Stomach (tissue), 9 donors: ENCODE measurements around the gene IST1. TPM values are rescaled to one million over a fixed set of nuclear protein-coding genes. Genes with fewer than 3 reads are reported as not detected.

Experiments
- DNase-seq, 2 donors: peaks; one replicate each; pipeline versions ENCODE4 v3.0.0 to v3.0.0-alpha.2; 2013 to 2019
- H3K27ac ChIP-seq, 5 donors: fragments of 200-600 bp in 4 of 5; sonication (generic) in 4 of 5; one replicate each; pipeline ENCODE4 v1.5.1; 2013 to 2019; ENCODE audit warnings: mild to moderate bottlenecking in 1 of 5, moderate library complexity in 1 of 5
- H3K27me3 ChIP-seq, 3 donors: fragments of 200-600 bp; sonication (generic); one replicate each; pipeline ENCODE4 v1.5.1; 2017 to 2019; ENCODE audit warnings: mixed run types in 1 of 3
- H3K36me3 ChIP-seq, 4 donors: fragments of 200-600 bp; sonication (generic); 1 replicate in 3 of 4; 2 replicates in 1 of 4; pipeline ENCODE4 v1.5.1; 2016 to 2019
- H3K4me1 ChIP-seq, 4 donors: fragments of 200-600 bp; sonication (generic); one replicate each; pipeline ENCODE4 v1.5.1; 2016 to 2019
- H3K4me3 ChIP-seq, 4 donors: fragments of 200-600 bp; sonication (generic) in 3 of 4; one replicate each; pipeline ENCODE4 v1.5.1; 2016 to 2019; ENCODE audit warnings: mild to moderate bottlenecking in 1 of 4
- H3K9me3 ChIP-seq, 4 donors: fragments of 200-600 bp; sonication (generic); one replicate each; pipeline ENCODE4 v1.5.1; 2016 to 2019
- CTCF ChIP-seq, 7 experiments: fragments of 450-650 bp in 4 of 7; fragments of 200-600 bp in 3 of 7; sonication (generic) in 3 of 7; IDR thresholded peaks; one replicate each; pipeline ENCODE4 v1.5.1; 2016 to 2019; ENCODE audit warnings: antibody characterized with exemption in 7 of 7, control low read depth in 2 of 7, mild to moderate bottlenecking in 1 of 7
- EP300 ChIP-seq: sonication (generic); formaldehyde crosslinking; IDR thresholded peaks from one replicate; pipeline ENCODE4 v1.6.1; 2017; ENCODE audit warnings: antibody characterized with exemption
- POLR2A ChIP-seq, 4 donors: fragments of 450-650 bp; IDR thresholded peaks; one replicate each; pipeline ENCODE4 v1.6.1; 2016; ENCODE audit warnings: antibody characterized with exemption in 4 of 4, control low read depth in 2 of 4, mild to moderate bottlenecking in 1 of 4, moderate library complexity in 1 of 4
- POLR2AphosphoS5 ChIP-seq, 3 donors: sonication (generic); formaldehyde crosslinking; IDR thresholded peaks; one replicate each; pipeline ENCODE4 v1.6.1; 2016; ENCODE audit warnings: antibody characterized with exemption in 3 of 3
- WGBS, 5 donors: extraction: QIAGEN DNeasy Blood & Tissue Kit in 3 of 5; methylation state at CpG; one replicate each; pipeline versions ENCODE4 v1.1.5 to v1.1.7; 2013 to 2018; 5-methylcytosine and 5-hydroxymethylcytosine counted together
- intact Hi-C: fragments of 100-400 bp; cut with DNase I; formaldehyde crosslinking; loops from one replicate; pipeline ENCODE4 v1.15.1; 2023; ENCODE audit warnings: low total_unique reads
- polyA plus RNA-seq, 3 donors: library from polyadenylated mRNA; stranded (reverse); fragments of 200-250 nt; gene quantifications; one replicate each; pipeline ENCODE4 v1.2.3, GENCODE V29; 2013
- total RNA-seq, 5 donors: library from RNA; depleted of rRNA; stranded (reverse); fragments of >200 nt; gene quantifications; one replicate each; pipeline versions ENCODE4 v1.1.0 to v1.2.3, GENCODE V29; 2014 to 2016
- donor health status: healthy with polysubstance abuse.
- donor health status: Bipolar disorder and iron deficiency.
- donor health status: healthy.

The IST1 gene
- total and polyA plus RNA-seq, 8 donors, result 76.0 to 270 (median 160) TPM

GRCh38 chr16:71973001-71973400 lies 77.7 kb downstream of the IST1 start:
- Histone ChIP-seq H3K36me3 (no peaks in the 10 kb centered on the region), H3K27me3 (no peaks in the 10 kb centered on the region), H3K9me3 (no peaks in the 10 kb centered on the region), H3K4me3 (no peak overlapping the region), H3K27ac (no peak overlapping the region), H3K4me1 (peaks cover 0 to 9% (median 0%) of the 10 kb centered on the region in 4 donors)
- TF ChIP-seq EP300 (no peak), POLR2AphosphoS5 (IDR thresholded peaks at IDR 0.05) (no peak), POLR2A (IDR thresholded peaks at IDR 0.05) (no peak), CTCF (IDR thresholded peaks at IDR 0.05) (no peak)
- WGBS, 5 donors, result 42 to 63% (median 56%) methylated on average over 9 of the region's 9 CpGs
- intact Hi-C loops, result no loop called here
- DNase-seq, result no peak

- DNase-seq, result no peak
- no peak for TF ChIP-seq POLR2A (IDR thresholded peaks at IDR 0.05)
- no peak for TF ChIP-seq POLR2AphosphoS5 (IDR thresholded peaks at IDR 0.05)
- TF ChIP-seq CTCF (IDR thresholded peaks at IDR 0.05), result no peak
- no peak for TF ChIP-seq EP300
- no peak overlapping the region for H3K27ac ChIP-seq
- no peaks in the 10 kb centered on the region for H3K27me3 ChIP-seq
- WGBS, 5 donors, result 91 to 94% (median 93%) methylated on average over 15 of the region's 15 CpGs
- H3K9me3 ChIP-seq, result no peaks in the 10 kb centered on the region
- no peak overlapping the region for H3K4me3 ChIP-seq
- H3K4me1 ChIP-seq, result peaks cover 0 to 9% (median 0%) of the 10 kb centered on the region in 4 donors
- no peaks in the 10 kb centered on the region for H3K36me3 ChIP-seq
- intact Hi-C loops, result no loop called here
These were observed 78.9 kb downstream of the IST1 start for GRCh38 chr16:71974068-71974818.

Other genes with a start within 250 kb of the IST1 start
- 10 to 100 TPM in 1 of 5 donors, 1 to 10 TPM in 4; 1.8 to 10.1 (median 5.8) TPM for gene PHLPP2, start 170.8 kb upstream of the IST1 start, total RNA-seq
- gene PHLPP2, start 170.8 kb upstream of the IST1 start, polyA plus RNA-seq, result 1 to 10 TPM in 1 of 3 donors, under 1 TPM in 2; 0.76 to 1.2 (median 0.85) TPM
- 100 to 1,000 TPM; 108 to 198 (median 174) TPM for gene AP1G1, start 86.7 kb upstream of the IST1 start, total RNA-seq
- 10 to 100 TPM; 11.7 to 18.8 (median 12.8) TPM for gene AP1G1, start 86.7 kb upstream of the IST1 start, polyA plus RNA-seq
- gene ATXN1L, start 49.6 kb upstream of the IST1 start, total RNA-seq, result 10 to 100 TPM in 3 of 5 donors, 1 to 10 TPM in 2; 8.5 to 33.4 (median 16.9) TPM
- 1 to 10 TPM; 4.2 to 9.3 (median 7.2) TPM for gene ATXN1L, start 49.6 kb upstream of the IST1 start, polyA plus RNA-seq
- gene ZNF821, start 11.3 kb upstream of the IST1 start, total RNA-seq, result 100 to 1,000 TPM in 1 of 5 donors, 1 to 10 TPM in 3, under 1 TPM in 1; 0.45 to 240 (median 5.8) TPM
- 1 to 10 TPM; 3.5 to 5.3 (median 5.2) TPM for gene ZNF821, start 11.3 kb upstream of the IST1 start, polyA plus RNA-seq
- 1 to 10 TPM in 1 of 5 donors, under 1 TPM in 1, not detected in 3; 0.92 to 5.3 TPM for gene PKD1L3, start 104.9 kb downstream of the IST1 start, total RNA-seq
- gene PKD1L3, start 104.9 kb downstream of the IST1 start, polyA plus RNA-seq, result under 1 TPM in 1 of 3 donors, not detected in 2; 0.15 TPM
- 1 to 10 TPM in 4 of 5 donors, not detected in 1; 1.2 to 4.5 (median 3.8) TPM for gene DHODH, start 113.2 kb downstream of the IST1 start, total RNA-seq
- gene DHODH, start 113.2 kb downstream of the IST1 start, polyA plus RNA-seq, result 1 to 10 TPM; 2.7 to 6.0 (median 3.6) TPM
- 1 to 10 TPM in 2 of 5 donors, not detected in 3; 3.3 to 8.8 TPM for gene HP, start 159.0 kb downstream of the IST1 start, total RNA-seq
- gene HP, start 159.0 kb downstream of the IST1 start, polyA plus RNA-seq, result 1 to 10 TPM; 1.6 to 8.0 (median 2.9) TPM
- 1 to 10 TPM in 1 of 5 donors, under 1 TPM in 1, not detected in 3; 0.55 to 8.7 TPM for gene HPR, start 167.7 kb downstream of the IST1 start, total RNA-seq
- 1 to 10 TPM in 1 of 3 donors, under 1 TPM in 1, not detected in 1; 0.43 to 1.5 TPM for gene HPR, start 167.7 kb downstream of the IST1 start, polyA plus RNA-seq
- gene TXNL4B, start 198.1 kb downstream of the IST1 start, total RNA-seq, result 10 to 100 TPM in 2 of 5 donors, 1 to 10 TPM in 2, under 1 TPM in 1; 0.87 to 23.3 (median 4.5) TPM
- 1 to 10 TPM; 6.4 to 8.0 (median 6.7) TPM for gene TXNL4B, start 198.1 kb downstream of the IST1 start, polyA plus RNA-seq
- 100 to 1,000 TPM in 1 of 5 donors, 10 to 100 TPM in 4; 11.1 to 153 (median 58.9) TPM for gene DHX38, start 198.3 kb downstream of the IST1 start, total RNA-seq
- 10 to 100 TPM; 21.4 to 35.9 (median 24.8) TPM for gene DHX38, start 198.3 kb downstream of the IST1 start, polyA plus RNA-seq